ENCODE data around the gene LRRC45. TPM values are rescaled to one million over a fixed set of nuclear protein-coding genes. Genes with fewer than 3 reads are reported as not detected.

Gene LRRC45
- total and polyA plus RNA-seq, 9 of the 15 experiments (the other 6 are each of a cell fraction or from before 2014, with no cell fraction given): 3.5 to 21.5 (median 11.2) TPM; not detected in 2

- TF ChIP-seq PTBP1 (IDR thresholded peaks at IDR 0.05; ENCODE audit: low read depth, low read length) (no peak), YBX1 (IDR thresholded peaks at IDR 0.05) (no peak), YY1 (IDR thresholded peaks at IDR 0.05; ENCODE audit: borderline replicate concordance in 1 of 3, control insufficient read depth in 1 of 3, extremely low read depth in 1 of 3, insufficient read depth in 3 of 3, insufficient read length in 1 of 3, insufficient replicate concordance in 2 of 3, low read depth in 1 of 3, low read length in 2 of 3) (no peak), PTTG1 (tag; IDR thresholded peaks at IDR 0.05; ENCODE audit: low read depth) (no peak), ELF2 (CRISPR knock-in tag; IDR thresholded peaks at IDR 0.05) (no peak), ATF2 (CRISPR knock-in tag; IDR thresholded peaks at IDR 0.05) (no peak), NFIX (CRISPR knock-in tag; IDR thresholded peaks at IDR 0.05; ENCODE audit: low read depth) (no peak), RCOR1 (IDR thresholded peaks at IDR 0.05; ENCODE audit: borderline replicate concordance in 1 of 2, low read depth in 2 of 2, low read length in 2 of 2) (peak in 1 of 2 experiments; percentile 49; a peak in 1 of 4 replicates), ZNF316 (IDR thresholded peaks at IDR 0.05) (no peak), ESRRA (IDR thresholded peaks at IDR 0.05; ENCODE audit: borderline replicate concordance, low read depth) (peak; percentile 90; the same call in 1 of the 2 replicates), SREBF1 (IDR thresholded peaks at IDR 0.05; ENCODE audit: borderline replicate concordance, low read depth, low read length) (no peak), ARNT (IDR thresholded peaks at IDR 0.05) (no peak), HDAC6 (IDR thresholded peaks at IDR 0.05; ENCODE audit: low read depth, low read length) (no peak), BACH1 (tag; IDR thresholded peaks at IDR 0.05) (no peak), HDAC3 (IDR thresholded peaks at IDR 0.05; ENCODE audit: borderline replicate concordance, partially characterized antibody) (no peak), BRD9 (IDR thresholded peaks at IDR 0.05; ENCODE audit: low read depth, partially characterized antibody) (no peak), POU5F1 (IDR thresholded peaks at IDR 0.05; ENCODE audit: borderline replicate concordance, low read depth, low read length, partially characterized antibody) (no peak), POLR2AphosphoS5 (IDR thresholded peaks at IDR 0.05; ENCODE audit: control insufficient read depth, insufficient read depth, low read depth, low read length) (no peak), CBX2 (IDR thresholded peaks at IDR 0.05; ENCODE audit: insufficient read depth, low read length, poor library complexity, severe bottlenecking) (no peak), ZEB2 (IDR thresholded peaks at IDR 0.05) (no peak), TOE1 (IDR thresholded peaks at IDR 0.05; ENCODE audit: borderline replicate concordance) (no peak), TOE1 (CRISPR knock-in tag; IDR thresholded peaks at IDR 0.05; ENCODE audit: borderline replicate concordance, low read depth) (no peak), RBM17 (IDR thresholded peaks at IDR 0.05; ENCODE audit: borderline replicate concordance, low read depth, low read length) (no peak), POLR2H (tag; IDR thresholded peaks at IDR 0.05; ENCODE audit: low read depth) (no peak), SAP30 (IDR thresholded peaks at IDR 0.05; ENCODE audit: borderline replicate concordance, insufficient read depth, low read depth, low read length, poor library complexity, severe bottlenecking) (no peak)
These were observed 42.3 kb upstream of the LRRC45 start (continued) for GRCh38 chr17:81980707-81981343.
